ENCODE measurements around the gene FRS2. TPM values are rescaled to one million over a fixed set of nuclear protein-coding genes. Genes with fewer than 3 reads are reported as not detected.

FRS2 gene
- total RNA-seq, 4 donors from 2014 or later: 46.6 to 64.7 (median 55.6) TPM

GRCh38 chr12:69620077-69620476 lies 149.9 kb downstream of the FRS2 start:
- TF ChIP-seq, protein P1, sequence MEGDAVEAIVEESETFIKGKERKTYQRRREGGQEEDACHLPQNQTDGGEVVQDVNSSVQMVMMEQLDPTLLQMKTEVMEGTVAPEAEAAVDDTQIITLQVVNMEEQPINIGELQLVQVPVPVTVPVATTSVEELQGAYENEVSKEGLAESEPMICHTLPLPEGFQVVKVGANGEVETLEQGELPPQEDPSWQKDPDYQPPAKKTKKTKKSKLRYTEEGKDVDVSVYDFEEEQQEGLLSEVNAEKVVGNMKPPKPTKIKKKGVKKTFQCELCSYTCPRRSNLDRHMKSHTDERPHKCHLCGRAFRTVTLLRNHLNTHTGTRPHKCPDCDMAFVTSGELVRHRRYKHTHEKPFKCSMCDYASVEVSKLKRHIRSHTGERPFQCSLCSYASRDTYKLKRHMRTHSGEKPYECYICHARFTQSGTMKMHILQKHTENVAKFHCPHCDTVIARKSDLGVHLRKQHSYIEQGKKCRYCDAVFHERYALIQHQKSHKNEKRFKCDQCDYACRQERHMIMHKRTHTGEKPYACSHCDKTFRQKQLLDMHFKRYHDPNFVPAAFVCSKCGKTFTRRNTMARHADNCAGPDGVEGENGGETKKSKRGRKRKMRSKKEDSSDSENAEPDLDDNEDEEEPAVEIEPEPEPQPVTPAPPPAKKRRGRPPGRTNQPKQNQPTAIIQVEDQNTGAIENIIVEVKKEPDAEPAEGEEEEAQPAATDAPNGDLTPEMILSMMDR (IDR thresholded peaks at IDR 0.05; ENCODE audit: low read depth): no peak

GRCh38 chr12:69620921-69621320 lies 150.7 kb downstream of the FRS2 start:
- TF ChIP-seq, protein P1 (IDR thresholded peaks at IDR 0.05; ENCODE audit: low read depth): no peak

DNA sequence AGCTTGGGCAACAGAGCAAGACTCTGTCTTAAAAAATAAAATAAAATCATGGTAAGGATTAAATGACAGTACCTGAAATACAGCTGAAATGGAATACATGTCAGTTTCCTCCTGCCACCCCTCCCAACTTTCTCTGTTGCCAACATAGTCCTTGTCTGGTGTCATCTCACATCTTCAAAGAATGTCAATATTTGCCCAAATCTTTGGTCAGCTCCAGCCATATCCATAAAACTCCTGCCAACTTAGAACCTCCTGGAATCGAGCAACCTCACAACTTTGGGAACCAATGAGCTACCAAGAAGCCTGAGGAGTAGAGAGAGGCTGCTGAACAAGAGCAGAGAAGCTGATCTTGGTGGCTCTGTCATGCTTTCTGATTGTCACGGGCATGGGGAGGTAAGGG lies 151.4 kb downstream of the FRS2 start:
- TF ChIP-seq, protein P1 (IDR thresholded peaks at IDR 0.05; ENCODE audit: low read depth): no peak

GRCh38 chr12:69623970-69624369 lies 153.8 kb downstream of the FRS2 start:
- TF ChIP-seq, protein P1 (IDR thresholded peaks at IDR 0.05; ENCODE audit: low read depth): no peak

- TF ChIP-seq, protein P1 (IDR thresholded peaks at IDR 0.05; ENCODE audit: low read depth): no peak
Observed at GRCh38 chr12:69627501-69627900, 157.3 kb downstream of the FRS2 start.

Small RNA genes lying within 50 kb of the gene (small RNA-seq; reads per million reads assigned to genes)
- 5.7 reads per million, percentile 80 among the genes with 10 or more reads in this experiment for gene MIR3913-1

Other genes starting within 250 kb of the FRS2 start
- 10 to 100 TPM; 31.0 to 40.8 (median 33.0) TPM for gene CPSF6, start 230.8 kb upstream of the FRS2 start, total RNA-seq
- 100 to 1,000 TPM in 2 of 4 donors, 10 to 100 TPM in 2; 47.7 to 744 (median 119) TPM for gene LYZ, start 122.0 kb upstream of the FRS2 start, total RNA-seq
- 10 to 100 TPM in 3 of 4 donors, 1 to 10 TPM in 1; 9.3 to 22.0 (median 13.9) TPM for gene YEATS4, start 110.6 kb upstream of the FRS2 start, total RNA-seq
- 100 to 1,000 TPM in 2 of 4 donors, 10 to 100 TPM in 2; 54.3 to 148 (median 92.6) TPM for gene CCT2, start 115.1 kb downstream of the FRS2 start, total RNA-seq
- not detected for gene LRRC10, start 140.5 kb downstream of the FRS2 start, total RNA-seq
- gene BEST3, start 228.9 kb downstream of the FRS2 start, total RNA-seq: not detected